HFFc6 (cell line): ENCODE measurements around the gene SUCO. TPM values are rescaled to one million over a fixed set of nuclear protein-coding genes. Genes with fewer than 3 reads are reported as not detected.
A peak's percentile ranks its signal among the peaks of the same experiment; 100 is the strongest.

Experiments used
- DNase-seq: peaks from one replicate; pipeline ENCODE4 v3.0.0-alpha.2; 2018
- H3K27ac Mint-ChIP-seq: 2 replicates; pipeline ENCODE4 v1.8.0; 2020; ENCODE audit warnings: mild to moderate bottlenecking, mixed read lengths
- H3K27me3 Mint-ChIP-seq: 2 replicates; pipeline ENCODE4 v1.8.0; 2021; ENCODE audit warnings: mild to moderate bottlenecking, moderate library complexity, mixed read lengths; ENCODE audit not compliant: insufficient read depth
- H3K36me3 Mint-ChIP-seq: 2 replicates; pipeline ENCODE4 v1.8.0; 2021; ENCODE audit warnings: low read depth, mixed read lengths
- H3K4me1 Mint-ChIP-seq: 2 replicates; pipeline ENCODE4 v1.8.0; 2020; ENCODE audit warnings: low read depth, mixed read lengths
- H3K4me3 Mint-ChIP-seq: 2 replicates; pipeline ENCODE4 v1.8.0; 2020; ENCODE audit warnings: mild to moderate bottlenecking, moderate library complexity, mixed read lengths
- H3K9me3 Mint-ChIP-seq: 2 replicates; pipeline ENCODE4 v1.8.0; 2020; ENCODE audit warnings: mild to moderate bottlenecking, mixed read lengths
- total RNA-seq, 6 experiments: library from RNA; stranded (reverse); fragmentation: NEBNext Ultra II Directional; extraction: Animal tissue kit (Norgen Biotek cat#: 25700); gene quantifications; 2 replicates in 1 of 6; 3 replicates in 5 of 6; pipeline ENCODE4 v1.2.3, GENCODE V29; 2021
- TF ChIP-seq, protein P1 (sequence below): fragments of 200-600 bp; sonication (generic); IDR thresholded peaks from 2 replicates; pipeline ENCODE4 v1.5.0; 2021; ENCODE audit warnings: antibody characterized with exemption, mild to moderate bottlenecking

Gene SUCO
- total RNA-seq, 6 experiments from 2014 or later: 33.9 to 45.2 (median 37.1) TPM

GRCh38 chr1:172532183-172532699 lies 709 bp upstream of the SUCO start:
- peak; percentile 98 for DNase-seq
- Mint-ChIP-seq H3K9me3 (no peaks in the 10 kb centered on the region), H3K4me3 (peak overlapping the region; percentile 99), H3K36me3 (peaks cover 5% of the 10 kb centered on the region; the same call in 1 of the 2 replicates), H3K27ac (peak overlapping the region; percentile 98), H3K27me3 (no peaks in the 10 kb centered on the region; the same call in none of the 2 replicates), H3K4me1 (peaks cover 51% of the 10 kb centered on the region)
- TF ChIP-seq, protein P1, sequence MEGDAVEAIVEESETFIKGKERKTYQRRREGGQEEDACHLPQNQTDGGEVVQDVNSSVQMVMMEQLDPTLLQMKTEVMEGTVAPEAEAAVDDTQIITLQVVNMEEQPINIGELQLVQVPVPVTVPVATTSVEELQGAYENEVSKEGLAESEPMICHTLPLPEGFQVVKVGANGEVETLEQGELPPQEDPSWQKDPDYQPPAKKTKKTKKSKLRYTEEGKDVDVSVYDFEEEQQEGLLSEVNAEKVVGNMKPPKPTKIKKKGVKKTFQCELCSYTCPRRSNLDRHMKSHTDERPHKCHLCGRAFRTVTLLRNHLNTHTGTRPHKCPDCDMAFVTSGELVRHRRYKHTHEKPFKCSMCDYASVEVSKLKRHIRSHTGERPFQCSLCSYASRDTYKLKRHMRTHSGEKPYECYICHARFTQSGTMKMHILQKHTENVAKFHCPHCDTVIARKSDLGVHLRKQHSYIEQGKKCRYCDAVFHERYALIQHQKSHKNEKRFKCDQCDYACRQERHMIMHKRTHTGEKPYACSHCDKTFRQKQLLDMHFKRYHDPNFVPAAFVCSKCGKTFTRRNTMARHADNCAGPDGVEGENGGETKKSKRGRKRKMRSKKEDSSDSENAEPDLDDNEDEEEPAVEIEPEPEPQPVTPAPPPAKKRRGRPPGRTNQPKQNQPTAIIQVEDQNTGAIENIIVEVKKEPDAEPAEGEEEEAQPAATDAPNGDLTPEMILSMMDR: no peak

DNA sequence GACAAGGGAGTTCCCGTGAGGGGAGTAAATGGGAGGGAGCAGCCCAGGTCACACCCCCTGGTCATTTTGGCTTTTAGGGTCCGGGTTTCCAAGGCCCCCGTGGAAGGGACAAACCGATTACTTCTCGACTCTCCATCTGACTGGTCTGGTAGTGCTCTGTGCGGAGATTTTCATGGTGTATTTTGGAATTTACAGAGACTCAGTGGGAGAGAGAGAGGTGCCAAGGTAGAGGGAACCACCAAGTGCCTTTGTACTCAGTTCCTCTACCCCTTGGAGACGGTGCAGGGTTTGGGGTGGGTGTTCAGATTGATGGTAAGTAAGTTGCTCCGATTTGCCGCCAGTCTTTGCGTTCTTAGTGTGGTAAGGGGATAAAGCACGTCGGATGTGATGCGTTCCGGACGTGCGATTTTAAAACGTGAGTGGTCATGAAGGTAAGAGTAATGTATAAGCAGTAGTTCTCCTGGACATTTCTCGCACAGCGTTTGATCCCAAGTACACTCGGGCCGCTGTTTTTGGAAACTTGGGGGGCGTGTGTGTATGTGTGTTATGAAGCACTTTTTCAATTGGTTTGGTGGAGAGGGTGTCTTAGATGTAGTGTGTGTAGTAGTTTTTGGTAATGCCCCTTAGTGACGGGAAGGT lies 682 bp downstream of the SUCO start:
- DNase-seq: no peak
- peaks cover 11% of the 10 kb centered on the region for H3K36me3 Mint-ChIP-seq
- no peaks in the 10 kb centered on the region; the same call in none of the 2 replicates for H3K27me3 Mint-ChIP-seq
- H3K27ac Mint-ChIP-seq: peak overlapping the region; percentile 98
- H3K4me3 Mint-ChIP-seq: peak overlapping the region; percentile 92
- H3K9me3 Mint-ChIP-seq: no peaks in the 10 kb centered on the region
- peaks cover 61% of the 10 kb centered on the region for H3K4me1 Mint-ChIP-seq
- TF ChIP-seq, protein P1: no peak

DNA sequence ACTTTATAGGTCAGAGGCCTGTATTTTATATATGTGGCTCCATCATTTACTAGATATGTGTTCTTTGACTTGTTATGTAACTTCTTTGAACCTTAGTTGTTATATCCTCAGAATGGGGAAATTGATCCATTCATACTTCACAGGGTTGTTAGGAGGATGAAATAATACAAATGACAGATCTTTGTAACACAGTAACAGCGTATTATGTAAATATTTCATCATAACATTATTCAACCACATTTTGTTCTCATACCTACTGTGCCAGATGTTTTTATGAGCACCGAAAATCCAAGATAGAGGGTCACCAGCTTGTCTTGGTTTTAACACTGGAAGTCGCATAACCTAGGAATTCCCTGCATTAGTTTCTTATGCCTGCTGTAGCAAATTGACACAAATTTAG lies 3.3 kb downstream of the SUCO start:
- H3K36me3 Mint-ChIP-seq: peaks cover 11% of the 10 kb centered on the region

DNA sequence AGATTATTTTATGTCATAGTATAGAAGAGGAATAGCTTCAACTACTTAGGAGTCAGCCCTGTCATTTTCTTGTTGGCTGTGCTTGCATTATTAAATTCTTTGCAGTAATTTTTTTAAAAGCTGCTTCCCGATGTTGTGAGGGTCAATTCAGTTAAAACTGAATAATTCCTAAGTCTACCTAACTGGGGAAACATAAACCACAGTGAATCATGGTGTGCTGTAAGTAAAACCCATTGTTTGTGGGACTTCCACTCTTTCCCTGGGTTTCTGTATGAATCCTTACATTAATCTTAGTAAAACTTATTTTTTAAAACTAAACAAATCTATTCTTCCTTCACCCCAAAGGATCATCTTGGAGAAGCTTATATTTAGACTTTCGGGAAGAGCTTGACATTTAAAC lies 4.4 kb downstream of the SUCO start:
- Mint-ChIP-seq H3K27ac (peak overlapping the region; percentile 11; the same call in 1 of the 2 replicates), H3K36me3 (peaks cover 11% of the 10 kb centered on the region), H3K4me3 (no peak overlapping the region), H3K9me3 (no peaks in the 10 kb centered on the region), H3K4me1 (peaks cover 55% of the 10 kb centered on the region), H3K27me3 (no peaks in the 10 kb centered on the region; the same call in 1 of the 2 replicates)
- no peak for DNase-seq
- TF ChIP-seq, protein P1: no peak

More for the DNA sequence above, 3.3 kb downstream of the SUCO start:
- no peak for DNase-seq
- Mint-ChIP-seq H3K4me3 (no peak overlapping the region), H3K9me3 (no peaks in the 10 kb centered on the region), H3K27me3 (no peaks in the 10 kb centered on the region; the same call in none of the 2 replicates), H3K4me1 (peaks cover 54% of the 10 kb centered on the region), H3K27ac (no peak overlapping the region)
- TF ChIP-seq, protein P1: no peak

- Mint-ChIP-seq H3K27ac (peak overlapping the region; percentile 11), H3K4me3 (no peak overlapping the region), H3K27me3 (no peaks in the 10 kb centered on the region; the same call in 1 of the 2 replicates), H3K9me3 (no peaks in the 10 kb centered on the region), H3K36me3 (peaks cover 11% of the 10 kb centered on the region), H3K4me1 (peaks cover 61% of the 10 kb centered on the region)
- DNase-seq: no peak
- TF ChIP-seq, protein P1: no peak
Measured at GRCh38 chr1:172537827-172538391, 5.0 kb downstream of the SUCO start.
